PFSK-1 (cell line): ENCODE data around the gene B4GAT1.
A peak's percentile ranks its signal among the peaks of the same experiment; 100 is the strongest.

Experiments used
- FOXP2 ChIP-seq: optimal IDR thresholded peaks from 2 replicates; pipeline ENCODE3; 2011; ENCODE audit warnings: borderline replicate concordance, control low read depth, inconsistent platforms; ENCODE audit not compliant: insufficient read depth; ENCODE audit errors: extremely low read length, extremely low read depth
- POLR2AphosphoS5 ChIP-seq: IDR thresholded peaks from 2 replicates; pipeline ENCODE4 v1.6.1; 2012; ENCODE audit warnings: low read depth, mild to moderate bottlenecking, control low read depth, low read length, moderate library complexity
- SIN3A ChIP-seq: IDR thresholded peaks from 2 replicates; pipeline ENCODE4 v1.6.1; 2012; ENCODE audit warnings: mild to moderate bottlenecking, low read length, moderate library complexity, borderline replicate concordance; ENCODE audit not compliant: insufficient read depth
- TAF1 ChIP-seq: IDR thresholded peaks from 2 replicates; pipeline ENCODE4 v1.6.1; 2012; ENCODE audit warnings: low read length, control low read depth, borderline replicate concordance; ENCODE audit not compliant: insufficient read depth
- TF ChIP-seq, protein P1 (sequence below), 2 experiments: IDR thresholded peaks; 2 replicates each; pipeline versions ENCODE4 v1.6.1 to v1.8.0; 2011 to 2012; ENCODE audit warnings: low read depth in 2 of 2, low read length in 2 of 2, control low read depth in 1 of 2, inconsistent platforms in 1 of 2, mild to moderate bottlenecking in 1 of 2, moderate library complexity in 1 of 2; ENCODE audit not compliant: insufficient read depth in 1 of 2

B4GAT1 gene

DNA sequence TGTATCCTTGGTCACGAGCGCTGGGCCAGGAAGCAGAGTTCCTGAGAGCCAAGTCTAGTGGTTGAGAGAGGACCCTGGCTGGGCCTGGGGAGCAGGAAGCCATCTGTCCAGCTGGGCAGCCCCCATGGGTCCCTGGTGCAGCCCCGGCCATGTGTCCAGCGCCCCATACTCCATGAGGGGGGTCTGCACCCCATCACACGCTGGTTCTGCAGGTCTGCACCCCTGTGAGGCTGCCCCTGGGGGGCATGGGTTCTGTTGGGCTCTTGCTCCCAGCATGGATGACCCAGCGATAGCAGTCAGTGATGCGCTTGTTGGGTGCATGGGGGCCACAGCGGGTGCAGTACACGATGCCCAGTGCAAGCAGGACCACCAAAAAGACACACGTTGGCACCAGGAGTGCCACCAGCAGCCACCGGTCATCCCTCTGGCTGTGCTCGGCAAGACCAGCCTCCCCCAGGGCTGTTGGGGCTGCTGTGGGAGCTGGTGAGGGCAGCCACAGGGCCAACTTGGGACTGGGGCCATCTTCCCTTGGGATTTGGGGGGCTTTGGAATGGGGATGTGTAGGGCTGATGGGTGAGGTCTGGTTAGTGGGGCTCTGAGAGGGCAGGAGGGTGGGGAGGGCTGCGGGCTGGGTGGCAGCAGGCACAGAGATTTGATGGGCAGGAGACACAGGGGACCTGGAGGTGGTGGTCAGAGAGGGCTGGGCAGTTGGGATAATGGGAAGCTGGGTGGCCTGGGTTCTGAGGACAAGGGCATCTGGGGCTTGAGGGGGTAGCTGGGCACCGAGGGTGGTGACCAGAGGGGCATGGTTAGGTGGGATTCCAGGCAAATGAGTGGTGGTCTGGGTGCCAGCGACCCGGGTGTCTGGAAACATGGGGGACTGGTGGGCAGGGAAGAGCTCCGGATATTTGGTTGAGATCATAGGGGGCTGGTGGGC, 32.6 kb downstream of the B4GAT1 start:
- TF ChIP-seq TAF1, result no peak
- no peak for TF ChIP-seq FOXP2
- no peak for TF ChIP-seq SIN3A
- TF ChIP-seq, protein P1, sequence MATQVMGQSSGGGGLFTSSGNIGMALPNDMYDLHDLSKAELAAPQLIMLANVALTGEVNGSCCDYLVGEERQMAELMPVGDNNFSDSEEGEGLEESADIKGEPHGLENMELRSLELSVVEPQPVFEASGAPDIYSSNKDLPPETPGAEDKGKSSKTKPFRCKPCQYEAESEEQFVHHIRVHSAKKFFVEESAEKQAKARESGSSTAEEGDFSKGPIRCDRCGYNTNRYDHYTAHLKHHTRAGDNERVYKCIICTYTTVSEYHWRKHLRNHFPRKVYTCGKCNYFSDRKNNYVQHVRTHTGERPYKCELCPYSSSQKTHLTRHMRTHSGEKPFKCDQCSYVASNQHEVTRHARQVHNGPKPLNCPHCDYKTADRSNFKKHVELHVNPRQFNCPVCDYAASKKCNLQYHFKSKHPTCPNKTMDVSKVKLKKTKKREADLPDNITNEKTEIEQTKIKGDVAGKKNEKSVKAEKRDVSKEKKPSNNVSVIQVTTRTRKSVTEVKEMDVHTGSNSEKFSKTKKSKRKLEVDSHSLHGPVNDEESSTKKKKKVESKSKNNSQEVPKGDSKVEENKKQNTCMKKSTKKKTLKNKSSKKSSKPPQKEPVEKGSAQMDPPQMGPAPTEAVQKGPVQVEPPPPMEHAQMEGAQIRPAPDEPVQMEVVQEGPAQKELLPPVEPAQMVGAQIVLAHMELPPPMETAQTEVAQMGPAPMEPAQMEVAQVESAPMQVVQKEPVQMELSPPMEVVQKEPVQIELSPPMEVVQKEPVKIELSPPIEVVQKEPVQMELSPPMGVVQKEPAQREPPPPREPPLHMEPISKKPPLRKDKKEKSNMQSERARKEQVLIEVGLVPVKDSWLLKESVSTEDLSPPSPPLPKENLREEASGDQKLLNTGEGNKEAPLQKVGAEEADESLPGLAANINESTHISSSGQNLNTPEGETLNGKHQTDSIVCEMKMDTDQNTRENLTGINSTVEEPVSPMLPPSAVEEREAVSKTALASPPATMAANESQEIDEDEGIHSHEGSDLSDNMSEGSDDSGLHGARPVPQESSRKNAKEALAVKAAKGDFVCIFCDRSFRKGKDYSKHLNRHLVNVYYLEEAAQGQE (IDR thresholded peaks at IDR 0.05; ENCODE audit: insufficient read depth in 1 of 2, low read depth in 2 of 2, low read length in 2 of 2), result no peak
- TF ChIP-seq POLR2AphosphoS5, result no peak

DNA sequence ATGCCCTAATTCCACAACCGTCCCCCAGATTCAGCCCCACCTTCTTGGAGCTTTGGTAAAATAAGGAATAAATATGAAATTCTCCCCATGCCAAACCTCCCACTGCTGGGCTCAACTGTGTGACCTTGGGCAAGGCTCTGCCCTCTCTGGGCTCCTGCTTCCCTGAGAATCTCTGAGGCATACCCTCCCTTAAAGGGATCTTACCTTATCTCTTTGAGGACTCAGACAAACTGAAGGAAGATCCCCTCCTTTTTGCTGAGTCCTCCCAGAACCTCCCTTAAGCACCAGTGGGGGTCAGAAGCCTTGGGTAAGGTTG, 33.3 kb downstream of the B4GAT1 start:
- no peak for TF ChIP-seq SIN3A
- TF ChIP-seq, protein P1 (IDR thresholded peaks at IDR 0.05; ENCODE audit: insufficient read depth in 1 of 2, low read depth in 2 of 2, low read length in 2 of 2), result no peak
- no peak for TF ChIP-seq TAF1
- no peak for TF ChIP-seq POLR2AphosphoS5
- no peak for TF ChIP-seq FOXP2

DNA sequence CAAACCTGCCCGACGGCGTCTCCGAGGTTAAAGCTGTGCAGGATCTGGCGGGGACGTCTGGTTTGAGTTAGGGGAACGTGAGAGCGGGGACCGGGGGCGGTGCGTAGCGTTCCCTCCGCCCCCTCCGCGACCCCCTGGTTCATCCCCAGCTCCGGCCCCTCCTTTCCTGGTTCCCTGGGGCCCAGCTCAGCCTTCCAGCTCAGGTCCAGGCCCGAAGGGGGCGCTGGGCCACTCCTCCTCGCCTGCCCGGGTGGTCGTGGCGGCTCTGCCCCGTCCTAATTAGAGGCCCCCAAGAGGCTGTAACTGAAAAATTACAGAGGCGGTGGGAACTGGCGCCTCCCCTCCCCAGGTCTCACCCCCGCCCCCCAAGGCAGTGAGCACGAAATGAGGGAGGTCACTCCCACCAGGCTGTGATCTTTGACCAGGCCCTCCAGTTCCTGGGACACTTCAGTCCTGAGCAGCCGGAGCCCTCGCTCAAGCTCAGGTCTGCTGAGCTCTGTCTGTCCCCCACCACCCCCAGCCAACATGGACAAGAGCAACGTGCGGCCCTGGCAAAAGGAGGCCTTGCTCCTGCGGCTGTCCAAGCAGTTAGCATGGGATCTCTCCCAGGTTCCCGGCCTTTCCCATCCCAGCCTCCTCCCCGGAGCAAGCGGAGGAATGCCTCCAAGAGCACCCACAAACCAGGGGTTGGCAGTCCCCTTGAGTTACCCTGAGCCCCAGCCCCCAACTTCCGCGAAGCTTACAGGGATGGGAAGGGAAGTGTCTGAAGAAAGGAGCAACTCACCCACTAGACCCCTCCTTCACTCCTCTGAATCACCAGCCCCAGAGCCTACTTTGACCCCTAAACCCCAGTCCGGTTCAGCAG, 33.9 kb downstream of the B4GAT1 start:
- no peak for TF ChIP-seq SIN3A
- TF ChIP-seq POLR2AphosphoS5, result no peak
- no peak for TF ChIP-seq TAF1
- TF ChIP-seq FOXP2, result no peak
- TF ChIP-seq, protein P1 (IDR thresholded peaks at IDR 0.05; ENCODE audit: insufficient read depth in 1 of 2, low read depth in 2 of 2, low read length in 2 of 2), result no peak

DNA sequence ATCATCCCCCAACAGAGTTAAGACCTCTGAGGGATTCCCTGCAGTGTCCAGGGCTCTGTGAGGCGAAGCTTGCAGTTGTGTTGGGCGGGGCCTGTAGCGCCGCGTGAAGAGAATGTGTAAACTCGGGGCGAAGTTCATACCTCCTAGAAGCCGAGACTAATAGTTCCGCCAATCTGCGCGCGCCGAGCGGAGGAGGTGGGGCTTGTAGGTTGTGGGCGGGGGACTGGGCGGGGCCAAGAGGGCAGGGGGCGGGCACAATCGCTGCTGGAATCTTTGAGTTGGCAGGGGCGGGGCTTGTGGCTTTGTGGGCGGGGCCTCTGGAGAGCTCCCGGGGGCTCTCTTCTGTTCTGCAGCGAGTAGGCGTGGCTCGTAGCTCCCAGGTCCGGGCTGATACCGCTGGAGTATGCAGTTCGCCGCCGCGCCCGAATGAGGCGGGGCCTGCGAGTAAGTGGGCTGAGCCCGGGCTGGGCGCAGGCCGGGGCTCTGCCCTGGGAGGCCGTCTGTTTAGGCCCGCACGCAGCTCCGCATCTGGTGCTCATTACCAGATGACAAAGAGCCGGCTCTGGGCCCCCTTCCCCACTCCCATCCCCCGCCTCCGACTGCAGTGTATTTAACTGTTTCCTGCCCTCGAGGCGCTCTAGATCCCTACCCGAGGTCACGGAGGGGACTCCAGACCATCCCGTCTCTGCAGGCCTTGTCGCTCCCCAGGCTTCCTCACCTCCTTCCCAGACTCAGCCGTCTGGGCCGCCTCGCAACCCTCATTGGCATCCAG, 34.7 kb downstream of the B4GAT1 start:
- peak; percentile 51; the same call in 1 of the 2 replicates for TF ChIP-seq SIN3A
- TF ChIP-seq POLR2AphosphoS5, result peak; percentile 58
- TF ChIP-seq, protein P1 (IDR thresholded peaks at IDR 0.05; ENCODE audit: insufficient read depth in 1 of 2, low read depth in 2 of 2, low read length in 2 of 2), result 0 out of 4 replicates have a peak, but pooled peaks of 1 of the 2 experiments have one; percentile 22
- TF ChIP-seq TAF1, result no peak
- TF ChIP-seq FOXP2, result no peak
